ENCODE data around the gene ZNF778.

DNA sequence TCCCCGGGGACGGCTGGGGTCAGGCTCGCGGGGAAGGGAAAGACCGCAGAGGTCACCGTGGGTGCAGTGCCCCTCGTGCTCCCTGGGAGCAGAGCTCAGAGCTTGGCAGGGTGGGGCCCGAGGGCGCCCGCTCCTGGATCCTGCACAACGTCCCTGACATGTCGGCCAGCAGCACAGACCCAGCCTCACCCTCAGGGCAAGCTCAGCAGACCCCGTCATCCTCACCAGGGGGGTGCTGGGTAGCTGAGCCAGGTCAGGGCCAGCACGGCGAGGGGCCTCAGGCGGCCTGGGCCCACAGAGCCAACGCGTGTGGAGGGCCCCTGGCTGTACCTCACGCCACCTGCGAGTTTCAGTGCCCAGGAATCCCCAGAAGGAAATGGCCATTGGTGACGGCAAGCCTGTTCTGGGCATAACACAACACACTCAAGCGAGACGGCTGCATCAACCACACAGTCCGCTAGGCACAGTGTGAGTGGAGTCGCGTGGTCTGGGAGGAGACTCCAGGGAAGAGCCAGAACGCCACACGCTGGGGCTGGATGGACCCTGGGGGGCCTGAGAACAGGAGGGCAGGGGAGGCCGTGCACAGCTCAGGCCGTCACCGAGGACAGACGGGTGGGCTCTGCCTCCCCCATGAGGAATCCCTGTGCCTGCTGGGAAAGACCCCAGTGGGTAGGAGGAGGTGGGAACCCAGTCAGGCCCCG is 60.3 kb downstream of the ZNF778 start:
- TF ChIP-seq EZH2 (IDR thresholded peaks at IDR 0.05; ENCODE audit: borderline replicate concordance, insufficient read depth, low read depth, low read length, poor library complexity, severe bottlenecking), result no peak
- TF ChIP-seq, protein P1, sequence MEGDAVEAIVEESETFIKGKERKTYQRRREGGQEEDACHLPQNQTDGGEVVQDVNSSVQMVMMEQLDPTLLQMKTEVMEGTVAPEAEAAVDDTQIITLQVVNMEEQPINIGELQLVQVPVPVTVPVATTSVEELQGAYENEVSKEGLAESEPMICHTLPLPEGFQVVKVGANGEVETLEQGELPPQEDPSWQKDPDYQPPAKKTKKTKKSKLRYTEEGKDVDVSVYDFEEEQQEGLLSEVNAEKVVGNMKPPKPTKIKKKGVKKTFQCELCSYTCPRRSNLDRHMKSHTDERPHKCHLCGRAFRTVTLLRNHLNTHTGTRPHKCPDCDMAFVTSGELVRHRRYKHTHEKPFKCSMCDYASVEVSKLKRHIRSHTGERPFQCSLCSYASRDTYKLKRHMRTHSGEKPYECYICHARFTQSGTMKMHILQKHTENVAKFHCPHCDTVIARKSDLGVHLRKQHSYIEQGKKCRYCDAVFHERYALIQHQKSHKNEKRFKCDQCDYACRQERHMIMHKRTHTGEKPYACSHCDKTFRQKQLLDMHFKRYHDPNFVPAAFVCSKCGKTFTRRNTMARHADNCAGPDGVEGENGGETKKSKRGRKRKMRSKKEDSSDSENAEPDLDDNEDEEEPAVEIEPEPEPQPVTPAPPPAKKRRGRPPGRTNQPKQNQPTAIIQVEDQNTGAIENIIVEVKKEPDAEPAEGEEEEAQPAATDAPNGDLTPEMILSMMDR (IDR thresholded peaks at IDR 0.05), result no peak

Data from B cell (primary cell).